ENCODE measurements around the gene YPEL1.

DNA sequence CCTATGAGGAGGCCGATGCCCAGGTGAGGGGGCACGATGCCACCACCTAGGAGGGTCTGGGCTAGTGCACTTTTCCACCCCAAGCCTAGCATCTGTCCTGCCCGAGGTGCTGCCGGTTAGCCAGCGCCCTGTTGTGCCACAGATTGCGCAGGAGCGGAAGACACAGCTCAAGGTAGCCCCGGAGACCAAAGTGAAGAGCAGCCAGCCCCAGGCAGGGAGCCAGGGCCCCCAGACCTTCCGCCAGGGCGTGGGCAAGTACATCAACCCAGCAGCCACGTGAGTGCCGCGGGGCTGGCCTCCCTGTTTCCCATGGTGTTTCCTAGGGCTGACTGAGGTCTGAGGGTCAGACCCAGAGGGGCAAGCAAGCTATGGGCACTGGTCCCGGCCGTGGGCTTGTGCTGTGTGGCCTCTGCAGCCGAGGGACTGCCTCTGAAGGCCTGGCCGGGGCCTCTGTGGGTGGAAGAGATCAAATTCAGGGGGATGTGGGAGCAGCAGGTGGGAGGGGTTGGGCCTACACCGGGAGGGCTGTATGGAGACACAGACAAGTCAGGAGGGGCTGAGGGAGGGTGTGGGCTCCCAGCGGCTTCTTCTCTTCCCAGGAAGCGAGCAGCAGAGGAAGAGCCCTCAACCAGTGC is 40.7 kb downstream of the YPEL1 start:
- no peak for TF ChIP-seq CTCF (IDR thresholded peaks at IDR 0.05)
- TF ChIP-seq POLR2A (IDR thresholded peaks at IDR 0.05) = no peak

Data from heart left ventricle (tissue), 13 donors.